Measurements from ENCODE around the gene PRSS36.

PRSS36 gene

DNA sequence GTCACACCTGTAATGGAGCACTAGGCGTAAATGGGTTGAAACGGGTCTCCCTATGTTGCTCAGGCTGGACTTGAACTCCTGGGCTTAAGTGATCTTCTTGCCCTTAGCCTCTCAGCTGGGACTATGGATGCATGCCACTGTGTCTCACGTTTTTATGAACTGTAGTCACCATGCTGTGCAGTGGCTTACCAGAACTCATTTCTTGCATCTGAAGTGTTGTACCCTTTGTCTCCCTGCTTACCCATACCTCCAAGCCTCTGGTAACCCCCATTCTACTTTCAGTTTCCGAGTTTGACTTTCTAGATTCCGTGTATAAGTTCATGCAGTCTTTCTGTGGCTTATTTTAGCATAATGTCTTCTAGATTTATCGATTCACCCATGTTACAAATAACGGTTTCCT, 45.0 kb upstream of the PRSS36 start:
- no peaks in the 10 kb centered on the region for H3K27me3 ChIP-seq (replicated peaks; ENCODE audit: control insufficient read depth, insufficient read depth, low read length)
- TF ChIP-seq, protein P1, sequence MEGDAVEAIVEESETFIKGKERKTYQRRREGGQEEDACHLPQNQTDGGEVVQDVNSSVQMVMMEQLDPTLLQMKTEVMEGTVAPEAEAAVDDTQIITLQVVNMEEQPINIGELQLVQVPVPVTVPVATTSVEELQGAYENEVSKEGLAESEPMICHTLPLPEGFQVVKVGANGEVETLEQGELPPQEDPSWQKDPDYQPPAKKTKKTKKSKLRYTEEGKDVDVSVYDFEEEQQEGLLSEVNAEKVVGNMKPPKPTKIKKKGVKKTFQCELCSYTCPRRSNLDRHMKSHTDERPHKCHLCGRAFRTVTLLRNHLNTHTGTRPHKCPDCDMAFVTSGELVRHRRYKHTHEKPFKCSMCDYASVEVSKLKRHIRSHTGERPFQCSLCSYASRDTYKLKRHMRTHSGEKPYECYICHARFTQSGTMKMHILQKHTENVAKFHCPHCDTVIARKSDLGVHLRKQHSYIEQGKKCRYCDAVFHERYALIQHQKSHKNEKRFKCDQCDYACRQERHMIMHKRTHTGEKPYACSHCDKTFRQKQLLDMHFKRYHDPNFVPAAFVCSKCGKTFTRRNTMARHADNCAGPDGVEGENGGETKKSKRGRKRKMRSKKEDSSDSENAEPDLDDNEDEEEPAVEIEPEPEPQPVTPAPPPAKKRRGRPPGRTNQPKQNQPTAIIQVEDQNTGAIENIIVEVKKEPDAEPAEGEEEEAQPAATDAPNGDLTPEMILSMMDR (IDR thresholded peaks at IDR 0.05; ENCODE audit: insufficient read depth, low read length, poor library complexity, severe bottlenecking), result no peak
- no peak overlapping the region for H3K4me3 ChIP-seq (replicated peaks; ENCODE audit: low read depth, low read length)
- no peak for DNase-seq (ENCODE audit: extremely low read depth, insufficient read length)
- H3K36me3 ChIP-seq (ENCODE audit: control insufficient read depth, insufficient read depth, low read length), result peaks cover 40% of the 10 kb centered on the region

- TF ChIP-seq, protein P1 (IDR thresholded peaks at IDR 0.05; ENCODE audit: insufficient read depth, low read length, poor library complexity, severe bottlenecking), result no peak
- H3K4me3 ChIP-seq (replicated peaks; ENCODE audit: low read depth, low read length), result no peak overlapping the region
- H3K27me3 ChIP-seq (replicated peaks; ENCODE audit: control insufficient read depth, insufficient read depth, low read length), result no peaks in the 10 kb centered on the region
- no peak for DNase-seq (ENCODE audit: extremely low read depth, insufficient read length)
- H3K36me3 ChIP-seq (ENCODE audit: control insufficient read depth, insufficient read depth, low read length), result peaks cover 41% of the 10 kb centered on the region
These were observed 44.0 kb upstream of the PRSS36 start for GRCh38 chr16:31193874-31194273.

DNA sequence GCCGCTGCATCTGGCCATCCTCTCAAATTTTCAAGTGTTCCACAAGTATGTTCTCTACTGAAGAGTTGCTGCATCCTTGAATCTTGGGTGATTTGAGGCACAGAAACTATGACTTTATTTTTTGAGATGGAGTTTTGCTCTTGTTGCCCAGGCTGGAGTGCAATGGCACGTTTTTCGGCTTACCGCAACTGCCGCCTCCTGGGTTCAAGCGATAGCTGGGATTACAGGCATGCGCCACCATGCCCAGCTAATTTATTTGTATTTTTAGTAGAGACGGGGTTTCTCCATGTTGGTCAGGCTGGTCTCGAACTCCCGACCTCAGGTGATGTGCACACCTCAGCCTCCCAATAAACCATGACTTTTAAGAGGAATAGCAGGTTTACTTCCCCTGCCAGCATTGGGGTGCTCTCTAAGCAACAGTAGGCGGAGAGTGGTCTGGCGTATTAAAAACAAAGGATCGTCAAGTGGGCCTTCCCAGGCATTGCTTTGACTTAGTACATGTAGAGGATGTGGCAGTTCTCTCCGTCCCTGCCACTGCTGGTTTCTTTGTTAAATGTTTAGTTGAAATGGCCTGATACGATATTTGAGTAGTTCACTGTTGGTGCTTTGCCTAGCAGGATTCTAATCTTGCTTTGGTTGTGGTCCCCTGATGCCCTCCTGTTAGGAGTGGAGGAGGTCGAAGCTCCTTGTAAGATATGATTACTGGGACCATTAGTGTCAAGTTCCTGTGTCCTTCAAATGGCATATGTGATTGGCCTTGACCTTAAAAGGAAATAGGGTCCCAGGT, 43.2 kb upstream of the PRSS36 start:
- H3K4me3 ChIP-seq (replicated peaks; ENCODE audit: low read depth, low read length), result no peak overlapping the region
- H3K27me3 ChIP-seq (replicated peaks; ENCODE audit: control insufficient read depth, insufficient read depth, low read length), result no peaks in the 10 kb centered on the region
- DNase-seq (ENCODE audit: extremely low read depth, insufficient read length), result no peak
- H3K36me3 ChIP-seq (ENCODE audit: control insufficient read depth, insufficient read depth, low read length), result peaks cover 46% of the 10 kb centered on the region
- TF ChIP-seq, protein P1 (IDR thresholded peaks at IDR 0.05; ENCODE audit: insufficient read depth, low read length, poor library complexity, severe bottlenecking), result no peak

- peaks cover 54% of the 10 kb centered on the region for H3K36me3 ChIP-seq (ENCODE audit: control insufficient read depth, insufficient read depth, low read length)
- no peak for DNase-seq (ENCODE audit: extremely low read depth, insufficient read length)
- TF ChIP-seq, protein P1 (IDR thresholded peaks at IDR 0.05; ENCODE audit: insufficient read depth, low read length, poor library complexity, severe bottlenecking), result no peak
- H3K27me3 ChIP-seq (replicated peaks; ENCODE audit: control insufficient read depth, insufficient read depth, low read length), result no peaks in the 10 kb centered on the region
- no peak overlapping the region for H3K4me3 ChIP-seq (replicated peaks; ENCODE audit: low read depth, low read length)
These were observed 42.0 kb upstream of the PRSS36 start for GRCh38 chr16:31191697-31192428.

DNA sequence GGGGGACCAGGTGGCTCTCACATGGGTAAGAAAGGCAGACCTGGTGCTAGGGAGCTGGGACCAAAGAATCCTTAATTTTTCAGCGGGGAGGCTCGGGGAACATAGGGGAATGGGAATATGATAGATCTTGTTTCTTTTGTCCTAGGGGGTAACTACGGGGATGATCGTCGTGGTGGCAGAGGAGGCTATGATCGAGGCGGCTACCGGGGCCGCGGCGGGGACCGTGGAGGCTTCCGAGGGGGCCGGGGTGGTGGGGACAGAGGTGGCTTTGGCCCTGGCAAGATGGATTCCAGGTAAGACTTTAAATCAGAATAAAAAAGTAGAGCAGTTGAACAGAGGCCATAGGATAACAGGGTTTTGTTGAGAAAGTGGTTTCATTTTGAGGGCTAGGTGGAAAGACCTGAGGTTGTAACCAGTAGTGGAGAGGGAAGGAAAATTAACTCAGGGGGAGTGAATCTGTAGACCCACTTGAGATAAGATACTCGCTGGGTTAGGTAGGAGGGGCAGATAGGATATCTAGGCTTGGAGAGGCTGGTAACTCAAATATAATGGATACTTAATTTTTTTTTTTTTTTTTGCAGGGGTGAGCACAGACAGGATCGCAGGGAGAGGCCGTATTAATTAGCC, 41.1 kb upstream of the PRSS36 start:
- no peak for DNase-seq (ENCODE audit: extremely low read depth, insufficient read length)
- Histone ChIP-seq H3K27me3 (replicated peaks; ENCODE audit: control insufficient read depth, insufficient read depth, low read length) (no peaks in the 10 kb centered on the region), H3K36me3 (ENCODE audit: control insufficient read depth, insufficient read depth, low read length) (peaks cover 61% of the 10 kb centered on the region), H3K4me3 (replicated peaks; ENCODE audit: low read depth, low read length) (no peak overlapping the region)
- TF ChIP-seq, protein P1 (IDR thresholded peaks at IDR 0.05; ENCODE audit: insufficient read depth, low read length, poor library complexity, severe bottlenecking), result no peak

Data from GM06990 (cell line).